ENCODE results near the gene KRTAP5-10.
"Not testable (repeated sequence)": the region's sequence is repeated elsewhere in the genome, so short reads cannot be mapped to it uniquely, and the experiment has no call there.

KRTAP5-10 gene

GRCh38 chr11:71588822-71589545 lies 23.6 kb downstream of the KRTAP5-10 start:
- TF ChIP-seq CTCF (IDR thresholded peaks at IDR 0.05; ENCODE audit: control insufficient read depth, extremely low read depth, insufficient read depth), result 0 out of 2 replicates have a peak, but pooled peaks have one; percentile 17
- DNase-seq (ENCODE audit: low read depth); H3K4me3 ChIP-seq (ENCODE audit: low read depth, low read length): not testable (repeated sequence)

GRCh38 chr11:71589546-71589920 lies 24.2 kb downstream of the KRTAP5-10 start:
- H3K4me3 ChIP-seq (ENCODE audit: low read depth, low read length); DNase-seq (ENCODE audit: low read depth): not testable (repeated sequence)

GRCh38 chr11:71603221-71603620 lies 37.9 kb downstream of the KRTAP5-10 start:
- not testable (repeated sequence) for H3K4me3 ChIP-seq (ENCODE audit: low read depth, low read length); DNase-seq (ENCODE audit: low read depth)

GRCh38 chr11:71604798-71605488 lies 39.6 kb downstream of the KRTAP5-10 start:
- TF ChIP-seq CTCF (IDR thresholded peaks at IDR 0.05; ENCODE audit: control insufficient read depth, extremely low read depth, insufficient read depth), result 0 out of 2 replicates have a peak, but pooled peaks have one; percentile 6
- not testable (repeated sequence) for DNase-seq (ENCODE audit: low read depth)

GRCh38 chr11:71606853-71607519 lies 41.6 kb downstream of the KRTAP5-10 start:
- not testable (repeated sequence) for H3K4me3 ChIP-seq (ENCODE audit: low read depth, low read length); DNase-seq (ENCODE audit: low read depth)

More at GRCh38 chr11:71604798-71605488, 39.6 kb downstream of the KRTAP5-10 start:
- H3K4me3 ChIP-seq (ENCODE audit: low read depth, low read length), result not testable (repeated sequence)

- DNase-seq (ENCODE audit: low read depth); H3K4me3 ChIP-seq (ENCODE audit: low read depth, low read length): not testable (repeated sequence)
Observed at GRCh38 chr11:71607520-71608216, 42.3 kb downstream of the KRTAP5-10 start.

GRCh38 chr11:71608272-71608671 lies 42.9 kb downstream of the KRTAP5-10 start:
- DNase-seq (ENCODE audit: low read depth); H3K4me3 ChIP-seq (ENCODE audit: low read depth, low read length): not testable (repeated sequence)

- not testable (repeated sequence) for DNase-seq (ENCODE audit: low read depth); H3K4me3 ChIP-seq (ENCODE audit: low read depth, low read length)
Observed at GRCh38 chr11:71611218-71611910, 46.0 kb downstream of the KRTAP5-10 start.

- not testable (repeated sequence) for H3K4me3 ChIP-seq (ENCODE audit: low read depth, low read length); DNase-seq (ENCODE audit: low read depth)
Observed at GRCh38 chr11:71613931-71614330, 48.6 kb downstream of the KRTAP5-10 start.

GRCh38 chr11:71614366-71614917 lies 49.1 kb downstream of the KRTAP5-10 start:
- not testable (repeated sequence) for H3K4me3 ChIP-seq (ENCODE audit: low read depth, low read length); DNase-seq (ENCODE audit: low read depth)

GRCh38 chr11:71615003-71615402 lies 49.6 kb downstream of the KRTAP5-10 start:
- not testable (repeated sequence) for H3K4me3 ChIP-seq (ENCODE audit: low read depth, low read length)
- peak; percentile 92 for DNase-seq (ENCODE audit: low read depth)

All from LNCaP clone FGC (cell line).